Measurements from ENCODE around the gene IP6K2. TPM values are rescaled to one million over a fixed set of nuclear protein-coding genes. Genes with fewer than 3 reads are reported as not detected.
A peak's percentile ranks its signal among the peaks of the same experiment; 100 is the strongest.

Gene IP6K2
- total and polyA plus RNA-seq, 10 of the 15 experiments (the other 5 are each of a cell fraction or from before 2014, with no cell fraction given): 25.8 to 95.9 (median 69.0) TPM

DNA sequence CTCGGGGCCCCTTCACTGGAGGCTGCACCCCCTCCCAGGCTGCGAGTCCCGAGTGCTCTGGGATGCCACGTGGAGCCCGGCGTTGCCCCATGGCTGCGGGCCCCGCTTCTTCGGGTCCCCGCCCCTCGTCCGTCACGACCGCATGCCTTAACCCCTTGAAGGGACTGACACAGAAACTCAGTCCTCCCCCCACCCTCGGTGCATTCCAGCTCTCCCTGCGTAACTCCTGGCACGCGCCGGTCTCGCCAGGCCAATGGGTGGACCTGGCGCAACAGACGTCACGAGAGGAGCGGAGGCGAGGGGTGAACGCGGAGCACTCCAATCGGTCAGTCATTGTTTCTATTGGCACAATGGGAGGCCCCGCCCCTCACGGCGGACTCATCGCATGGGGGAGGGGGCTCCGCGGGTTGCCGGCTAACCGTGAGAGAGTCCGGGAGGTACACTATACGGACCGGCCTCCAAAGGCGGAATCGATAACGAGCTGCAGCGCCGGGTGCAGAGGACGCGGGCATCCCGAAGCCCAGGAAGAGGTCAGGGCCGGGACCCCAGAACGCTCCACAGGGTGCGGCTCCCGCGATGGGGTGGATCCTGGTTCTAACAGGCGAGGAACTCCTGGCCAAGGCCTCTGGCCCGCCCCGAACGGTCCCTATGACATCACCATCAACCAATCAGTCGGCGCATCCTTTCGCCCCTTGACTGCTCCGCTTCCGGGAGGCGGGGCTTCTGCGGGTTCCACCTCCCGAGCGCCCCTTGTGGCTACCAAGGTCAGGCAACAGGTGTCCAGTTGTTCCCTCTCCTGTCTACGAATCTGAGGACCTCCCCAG lies 53.3 kb downstream of the IP6K2 start (continued):
- TF ChIP-seq, protein P1, sequence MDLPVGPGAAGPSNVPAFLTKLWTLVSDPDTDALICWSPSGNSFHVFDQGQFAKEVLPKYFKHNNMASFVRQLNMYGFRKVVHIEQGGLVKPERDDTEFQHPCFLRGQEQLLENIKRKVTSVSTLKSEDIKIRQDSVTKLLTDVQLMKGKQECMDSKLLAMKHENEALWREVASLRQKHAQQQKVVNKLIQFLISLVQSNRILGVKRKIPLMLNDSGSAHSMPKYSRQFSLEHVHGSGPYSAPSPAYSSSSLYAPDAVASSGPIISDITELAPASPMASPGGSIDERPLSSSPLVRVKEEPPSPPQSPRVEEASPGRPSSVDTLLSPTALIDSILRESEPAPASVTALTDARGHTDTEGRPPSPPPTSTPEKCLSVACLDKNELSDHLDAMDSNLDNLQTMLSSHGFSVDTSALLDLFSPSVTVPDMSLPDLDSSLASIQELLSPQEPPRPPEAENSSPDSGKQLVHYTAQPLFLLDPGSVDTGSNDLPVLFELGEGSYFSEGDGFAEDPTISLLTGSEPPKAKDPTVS (IDR thresholded peaks at IDR 0.05; ENCODE audit: low read depth, low read length): no peak
- peak; percentile 47; the same call in 1 of the 2 replicates for TF ChIP-seq BACH1 (IDR thresholded peaks at IDR 0.05; ENCODE audit: borderline replicate concordance)
- TF ChIP-seq ETV6 (conservative IDR thresholded peaks at IDR 0.05 in 1 of 2, IDR thresholded peaks at IDR 0.05 in 1 of 2; ENCODE audit: borderline replicate concordance in 1 of 2, low read depth in 1 of 2): no peak
- peak; percentile 99 for TF ChIP-seq ATF7 (IDR thresholded peaks at IDR 0.05; ENCODE audit: low read depth)
- no peak for TF ChIP-seq SMAD5 (IDR thresholded peaks at IDR 0.05; ENCODE audit: low read depth)
- no peak for TF ChIP-seq ZBED1 (IDR thresholded peaks at IDR 0.05; ENCODE audit: borderline replicate concordance)
- no peak for TF ChIP-seq CEBPZ (IDR thresholded peaks at IDR 0.05; ENCODE audit: low read depth, low read length)
- TF ChIP-seq ZSCAN29 (IDR thresholded peaks at IDR 0.05): no peak
- no peak for TF ChIP-seq FOS (IDR thresholded peaks at IDR 0.05; ENCODE audit: borderline replicate concordance, extremely low read depth, insufficient read length)
- TF ChIP-seq SMAD1 (IDR thresholded peaks at IDR 0.05; ENCODE audit: low read depth, partially characterized antibody): no peak
- no peak; the same call in 1 of the 2 replicates for TF ChIP-seq ZBTB40 (IDR thresholded peaks at IDR 0.05; ENCODE audit: borderline replicate concordance)
- no peak for TF ChIP-seq PBX3 (IDR thresholded peaks at IDR 0.05; ENCODE audit: insufficient replicate concordance, low read depth, low read length)
- no peak for TF ChIP-seq NFIC (IDR thresholded peaks at IDR 0.05; ENCODE audit: low read depth, low read length)
- TF ChIP-seq NFXL1 (IDR thresholded peaks at IDR 0.05; ENCODE audit: borderline replicate concordance): no peak
- no peak for TF ChIP-seq YBX1 (IDR thresholded peaks at IDR 0.05)
- TF ChIP-seq, protein P2, sequence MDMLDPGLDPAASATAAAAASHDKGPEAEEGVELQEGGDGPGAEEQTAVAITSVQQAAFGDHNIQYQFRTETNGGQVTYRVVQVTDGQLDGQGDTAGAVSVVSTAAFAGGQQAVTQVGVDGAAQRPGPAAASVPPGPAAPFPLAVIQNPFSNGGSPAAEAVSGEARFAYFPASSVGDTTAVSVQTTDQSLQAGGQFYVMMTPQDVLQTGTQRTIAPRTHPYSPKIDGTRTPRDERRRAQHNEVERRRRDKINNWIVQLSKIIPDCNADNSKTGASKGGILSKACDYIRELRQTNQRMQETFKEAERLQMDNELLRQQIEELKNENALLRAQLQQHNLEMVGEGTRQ (IDR thresholded peaks at IDR 0.05; ENCODE audit: borderline replicate concordance, low read depth, low read length): no peak
- no peak for TF ChIP-seq KDM1A (IDR thresholded peaks at IDR 0.05; ENCODE audit: borderline replicate concordance)
- TF ChIP-seq MEF2B (IDR thresholded peaks at IDR 0.05; ENCODE audit: partially characterized antibody, poor library complexity, severe bottlenecking): no peak

Measured in GM12878 (cell line).